ENCODE data around the gene GOLGA8O.
"Not testable (repeated sequence)": the region's sequence is repeated elsewhere in the genome, so short reads cannot be mapped to it uniquely, and the experiment has no call there.

GOLGA8O gene, protein sequence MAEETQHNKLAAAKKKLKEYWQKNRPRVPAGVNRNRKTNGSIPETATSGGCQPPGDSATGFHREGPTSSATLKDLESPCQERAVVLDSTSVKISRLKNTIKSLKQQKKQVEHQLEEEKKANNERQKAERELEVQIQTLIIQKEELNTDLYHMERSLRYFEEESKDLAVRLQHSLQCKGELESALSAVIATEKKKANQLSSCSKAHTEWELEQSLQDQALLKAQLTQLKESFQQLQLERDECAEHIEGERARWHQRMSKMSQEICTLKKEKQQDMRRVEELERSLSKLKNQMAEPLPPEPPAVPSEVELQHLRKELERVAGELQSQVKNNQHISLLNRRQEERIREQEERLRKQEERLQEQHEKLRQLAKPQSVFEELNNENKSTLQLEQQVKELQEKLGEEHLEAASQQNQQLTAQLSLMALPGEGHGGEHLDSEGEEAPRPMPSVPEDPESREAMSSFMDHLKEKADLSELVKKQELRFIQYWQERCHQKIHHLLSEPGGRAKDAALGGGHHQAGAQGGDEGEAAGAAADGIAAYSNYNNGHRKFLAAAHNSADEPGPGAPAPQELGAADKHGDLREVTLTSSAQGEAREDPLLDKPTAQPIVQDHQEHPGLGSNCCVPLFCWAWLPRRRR
- total RNA-seq = 0 to 0.27 (median 0.08) reads per million in 18 experiments

DNA sequence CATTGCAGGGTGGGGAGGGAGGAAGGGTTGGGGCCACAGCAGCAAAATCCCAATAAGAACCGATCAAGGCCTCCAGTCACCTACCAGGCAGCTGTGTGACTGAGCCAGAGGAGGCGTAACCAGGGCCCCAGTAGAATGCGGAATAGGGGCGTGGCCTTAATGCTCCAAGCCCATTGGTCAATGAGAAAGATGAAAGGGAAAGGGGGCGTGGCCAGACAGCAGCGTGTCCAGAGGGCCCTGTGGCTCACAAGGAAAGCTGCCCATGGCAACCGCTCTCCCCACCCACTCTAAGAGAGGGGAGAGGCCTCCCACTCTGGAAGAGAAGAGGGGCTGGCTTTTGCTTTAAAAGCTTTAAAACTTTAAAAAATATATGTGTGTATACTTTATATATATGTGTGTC lies at the start of gene GOLGA8O:
GOLGA8O (minus strand) TSS at position 101 of the 400 bp plus-strand sequence; CDS start at position 3, 98 bp downstream.
- not testable (repeated sequence) for DNase-seq

DNA sequence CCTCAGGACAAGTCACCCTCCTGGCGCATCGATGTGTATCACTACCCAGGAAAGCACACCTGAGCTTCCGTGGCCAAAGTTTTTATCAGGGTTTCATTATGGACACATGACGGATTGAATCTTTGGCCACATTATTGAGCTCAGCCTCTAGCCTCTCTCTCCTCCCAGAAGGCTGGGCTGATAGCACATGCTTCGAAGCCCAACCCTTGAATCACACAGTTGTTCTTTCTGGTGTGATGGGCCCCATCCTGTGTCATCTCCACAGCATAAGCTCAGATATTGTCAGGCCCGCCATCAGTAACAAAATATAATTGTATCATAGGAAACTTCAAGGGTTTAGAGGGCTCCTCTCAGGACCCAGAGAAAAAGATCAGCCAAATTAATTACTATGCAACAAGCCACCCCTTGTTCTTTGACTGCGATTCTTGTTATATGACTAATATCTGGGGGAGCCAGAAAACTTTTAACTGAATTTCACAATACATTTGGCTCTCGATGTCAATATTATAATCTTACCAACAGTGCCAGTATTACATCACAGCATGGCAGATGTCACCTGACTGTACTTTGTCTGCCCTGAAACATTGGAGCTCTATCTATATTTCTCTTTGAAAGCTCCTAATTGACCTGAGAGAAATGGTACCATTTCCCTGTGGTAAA lies 48.8 kb upstream of the GOLGA8O start:
- DNase-seq = not testable (repeated sequence)

DNA sequence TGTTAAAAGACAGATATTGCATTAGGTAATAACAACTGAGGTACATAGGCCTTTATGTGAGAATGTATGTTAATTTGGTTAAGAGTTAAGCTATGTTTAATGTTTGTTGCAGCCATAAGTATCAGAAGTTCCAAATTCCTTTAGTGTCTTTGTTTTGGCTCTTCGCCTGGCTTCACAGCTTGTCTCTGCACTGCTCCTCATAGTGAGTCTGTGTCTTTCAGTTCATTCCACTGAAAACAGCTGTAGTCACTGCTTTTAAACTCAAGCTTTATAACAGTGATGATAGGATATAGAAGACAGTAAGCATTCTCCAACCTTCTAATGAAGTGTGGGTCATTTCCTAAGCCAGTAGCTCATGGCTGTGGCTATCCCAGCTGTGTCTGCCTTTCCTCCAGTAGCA lies 47.5 kb upstream of the GOLGA8O start:
- DNase-seq = peak in 1 of 2 donors; percentile 0

DNA sequence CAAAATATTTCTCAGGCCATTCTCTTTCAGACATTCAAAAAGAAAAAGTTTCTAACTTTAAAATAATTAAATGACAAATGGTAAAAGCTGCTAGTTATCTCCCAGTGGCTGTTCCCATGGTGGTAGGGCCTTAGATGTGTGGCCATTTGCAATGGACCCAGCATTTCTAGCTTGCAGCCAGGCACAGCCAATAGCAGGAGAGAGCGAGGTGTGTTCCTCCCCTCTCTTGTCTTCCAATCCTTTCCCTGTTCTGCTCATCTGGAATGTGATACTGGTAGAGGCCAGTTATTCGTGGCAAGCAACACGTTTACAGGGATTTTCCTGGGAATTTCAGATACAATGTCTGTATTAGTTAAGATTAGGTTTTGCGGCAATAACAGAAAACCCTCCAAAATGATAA lies 37.3 kb upstream of the GOLGA8O start:
- not testable (repeated sequence) for DNase-seq

DNA sequence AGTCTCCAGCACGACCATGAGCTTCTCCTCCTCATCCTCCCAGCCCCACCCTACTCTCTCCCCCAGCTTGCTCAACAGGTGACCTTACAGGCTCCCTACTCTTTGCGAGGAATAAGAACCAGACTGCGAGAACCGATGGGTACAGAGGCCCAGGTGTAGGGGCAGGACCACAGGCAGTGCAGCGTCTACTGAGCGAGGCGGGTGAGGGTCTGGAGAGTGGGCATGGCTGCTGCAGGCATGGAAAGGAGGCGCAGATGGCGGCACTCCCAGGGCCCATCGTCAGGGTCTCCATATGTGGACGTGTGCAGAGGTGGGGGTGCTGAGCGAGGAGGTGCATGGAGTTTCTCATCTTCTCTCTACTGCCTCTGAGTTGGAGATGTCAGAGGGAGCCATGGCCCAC lies 31.0 kb upstream of the GOLGA8O start:
- not testable (repeated sequence) for DNase-seq

DNA sequence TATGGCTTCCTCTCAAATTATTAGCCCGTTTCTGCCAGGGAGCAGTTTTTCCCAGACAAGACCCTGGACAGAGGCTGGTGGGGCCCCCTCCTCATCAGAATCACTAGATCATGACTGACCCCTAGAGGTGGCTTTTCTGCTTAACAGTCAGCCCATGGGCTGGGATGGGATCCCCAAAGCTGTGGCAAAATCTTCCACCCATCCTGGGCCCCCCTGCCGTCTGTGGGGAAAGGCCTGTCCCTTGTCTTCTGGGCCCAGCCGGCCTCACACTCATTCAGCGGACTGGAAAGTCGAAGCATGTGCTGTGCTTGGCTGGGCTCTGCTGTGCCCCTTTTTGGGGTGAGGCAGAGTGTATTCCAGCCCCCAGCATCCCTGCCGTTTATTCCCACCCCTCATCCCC lies 27.9 kb upstream of the GOLGA8O start:
- not testable (repeated sequence) for DNase-seq

DNA sequence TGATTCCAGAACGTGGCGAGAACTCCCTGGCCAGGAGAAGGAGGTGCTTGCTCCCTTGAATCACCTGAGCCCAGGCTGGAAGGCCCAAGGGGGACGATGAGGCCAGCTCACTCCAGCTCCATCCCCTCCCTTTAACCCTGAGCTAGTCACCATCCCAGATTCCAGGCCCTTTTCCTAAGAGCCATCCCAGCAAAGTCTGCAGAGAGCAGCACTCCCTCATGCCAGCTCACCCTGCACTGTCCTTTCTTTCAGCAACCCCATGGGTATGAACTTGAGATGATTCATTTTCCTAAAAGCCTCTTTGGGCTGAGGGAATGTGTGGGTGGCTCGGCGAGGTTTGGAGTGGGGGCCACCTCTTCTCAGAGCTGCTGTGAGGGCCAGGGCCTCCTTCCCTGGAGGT lies 26.2 kb upstream of the GOLGA8O start:
- not testable (repeated sequence) for DNase-seq

DNA sequence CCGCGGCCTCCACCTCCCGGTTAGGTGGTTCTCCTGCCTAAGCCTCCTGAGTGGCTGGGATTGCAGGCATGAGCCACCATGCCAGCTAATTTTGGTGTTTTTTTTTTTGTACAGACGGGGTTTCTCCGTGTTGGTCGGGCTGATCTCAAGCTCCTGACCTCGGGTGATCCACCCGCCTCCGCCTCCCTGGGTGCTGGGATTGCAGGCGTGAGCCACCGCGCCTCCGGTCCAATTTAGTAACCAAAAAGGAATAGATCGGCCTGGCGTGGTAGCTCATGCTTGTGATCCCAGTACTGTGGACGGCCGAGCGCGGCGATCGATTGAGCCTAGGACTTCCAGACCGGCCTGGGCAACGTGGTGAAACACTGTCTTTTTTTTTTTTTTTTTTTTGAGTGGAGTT lies 12.6 kb upstream of the GOLGA8O start:
- not testable (repeated sequence) for DNase-seq

DNA sequence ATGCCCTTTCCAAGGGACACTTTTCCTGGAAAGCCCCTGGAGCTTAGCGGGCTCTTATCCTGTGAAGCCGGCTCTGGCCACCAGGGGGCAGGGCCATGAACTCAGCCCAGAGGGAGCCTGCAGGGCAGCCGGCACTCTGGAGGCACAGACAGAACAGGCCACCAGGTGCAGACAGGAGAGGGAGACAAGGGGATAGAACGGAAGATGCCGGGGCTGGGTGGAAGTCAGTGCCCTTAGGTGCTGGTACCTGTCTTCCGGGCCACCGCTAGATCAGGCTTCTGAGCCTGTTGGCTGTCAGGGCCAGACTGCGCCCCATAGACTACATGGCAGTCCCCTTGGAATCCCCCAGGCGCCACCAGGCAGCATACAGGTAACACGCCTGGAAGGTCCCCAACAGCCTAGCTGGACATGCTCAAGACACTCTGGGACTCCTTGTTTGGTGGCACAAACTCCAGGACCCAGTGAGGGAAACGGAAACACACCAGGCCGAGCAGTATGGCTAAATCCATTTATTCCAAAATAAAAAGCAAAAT lies 14.9 kb downstream of the GOLGA8O start:
- not testable (repeated sequence) for DNase-seq

DNA sequence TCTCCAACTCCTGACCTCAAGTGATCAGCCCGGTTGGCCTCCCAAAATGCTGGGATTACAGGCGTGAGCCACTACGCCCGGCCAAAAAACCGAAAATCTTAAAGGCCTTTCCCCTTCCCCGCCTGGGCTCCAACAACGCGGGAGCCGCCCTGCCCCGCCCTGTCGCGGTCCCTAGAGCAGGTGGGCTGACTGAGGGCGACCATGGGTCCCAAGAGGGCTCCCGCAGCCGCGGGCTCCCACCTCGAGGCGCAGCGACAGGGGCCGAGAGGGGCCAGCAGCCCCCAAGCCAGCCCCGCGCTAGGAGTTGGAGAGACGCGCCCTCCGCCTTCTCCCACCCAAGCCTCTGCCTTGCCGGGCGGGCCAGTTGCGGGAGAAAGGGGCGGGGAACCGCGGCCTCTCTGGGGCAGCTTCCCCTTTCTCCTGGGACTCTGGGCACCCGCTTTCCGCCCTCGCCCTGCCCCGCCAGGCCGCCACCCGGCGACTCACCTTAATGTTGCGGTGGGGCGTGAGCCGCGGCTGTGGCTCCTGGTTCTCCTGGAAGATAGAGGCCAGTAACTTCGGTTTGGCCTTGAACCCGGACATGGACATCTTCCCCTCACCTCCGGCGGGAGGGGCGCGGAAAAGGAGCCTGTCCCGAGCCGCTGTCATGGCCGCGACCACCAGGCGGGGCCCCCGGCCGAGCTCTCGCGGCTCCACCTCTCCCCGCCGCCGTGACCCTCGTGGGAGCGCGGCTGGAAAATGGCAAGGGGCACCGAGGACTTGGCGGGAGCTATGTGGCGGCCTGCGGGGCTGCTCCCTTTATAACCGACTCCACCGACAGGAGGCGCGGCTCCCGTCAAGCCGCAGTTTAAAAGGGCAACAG lies 21.1 kb downstream of the GOLGA8O start:
- DNase-seq = not testable (repeated sequence)

DNA sequence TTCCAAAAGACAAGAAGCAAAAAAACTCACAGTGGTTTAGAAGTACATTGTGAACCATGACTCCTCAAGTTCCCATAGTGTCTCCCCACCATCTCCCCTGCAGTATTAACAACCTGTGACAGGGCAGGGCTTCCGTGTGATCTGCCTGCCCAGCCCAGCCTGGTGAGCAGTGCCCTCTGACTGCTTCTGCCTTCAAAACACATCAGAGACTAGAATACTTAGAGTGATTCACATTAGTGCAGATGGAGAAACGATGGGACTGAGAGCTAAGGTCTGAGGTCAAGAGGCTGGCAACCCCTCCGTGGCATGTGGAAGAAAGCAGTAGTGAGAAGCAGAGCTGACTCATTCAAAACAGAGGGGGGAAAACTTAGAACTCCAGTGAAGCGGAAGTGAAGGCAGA lies 27.8 kb downstream of the GOLGA8O start:
- not testable (repeated sequence) for DNase-seq

DNA sequence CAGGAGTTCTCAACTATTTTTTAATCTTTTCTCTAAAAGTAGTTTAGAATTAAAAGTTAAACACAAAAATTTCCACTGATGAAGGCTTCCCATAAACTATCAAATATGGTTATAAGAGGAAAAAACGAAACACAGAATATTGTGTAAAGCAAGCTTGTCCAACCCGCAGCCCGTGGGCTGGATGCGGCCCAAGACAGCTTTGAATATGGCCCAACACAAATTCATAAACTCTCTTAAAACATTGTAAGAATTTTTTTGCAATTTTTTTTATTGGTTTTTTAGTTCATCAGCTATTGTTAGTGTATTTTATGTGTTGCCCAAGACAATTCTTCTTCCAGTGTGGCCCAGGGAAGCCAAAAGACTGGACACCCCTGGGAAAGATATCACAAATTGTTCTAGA lies 28.9 kb downstream of the GOLGA8O start:
- peak; percentile 2 to 33 for DNase-seq

DNA sequence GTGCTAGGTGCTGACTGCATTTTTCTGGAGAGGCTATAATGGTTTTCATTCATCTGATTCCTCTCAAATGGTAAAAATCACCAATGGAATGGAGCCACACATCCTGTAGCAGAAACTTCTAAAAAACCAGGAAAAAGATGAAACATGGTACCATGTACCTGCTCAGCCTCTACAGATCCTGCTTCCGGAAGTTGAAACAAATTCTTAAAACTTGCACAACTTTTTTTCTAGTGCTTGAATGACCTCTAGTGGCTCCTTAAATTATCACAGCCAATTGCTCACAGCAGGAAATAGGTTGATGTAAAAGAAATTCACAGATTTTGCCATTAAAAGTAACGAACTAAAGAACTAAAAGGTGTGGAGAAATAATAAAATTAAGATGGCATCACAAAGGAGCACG lies 47.5 kb downstream of the GOLGA8O start:
- not testable (repeated sequence) for DNase-seq

DNA sequence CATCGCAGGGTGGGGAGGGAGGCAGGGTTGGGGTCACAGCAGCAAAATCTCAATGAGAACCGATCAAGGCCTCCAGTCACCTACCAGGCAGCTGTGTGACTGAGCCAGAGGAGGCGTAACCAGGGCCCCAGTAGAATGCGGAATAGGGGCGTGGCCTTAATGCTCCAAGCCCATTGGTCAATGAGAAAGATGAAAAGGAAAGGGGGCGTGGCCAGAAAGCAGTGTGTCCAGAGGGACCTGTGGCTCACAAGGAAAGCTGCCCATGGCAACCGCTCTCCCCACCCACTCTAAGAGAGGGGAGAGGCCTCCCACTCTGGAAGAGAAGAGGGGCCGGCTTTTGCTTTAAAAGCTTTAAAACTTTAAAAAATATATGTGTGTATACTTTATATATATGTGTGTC lies 52.2 kb downstream of the GOLGA8O start, which contains the start of gene GOLGA8K:
GOLGA8K (minus strand) TSS at position 101 of the 400 bp plus-strand sequence; CDS start at position 3, 98 bp downstream.
- DNase-seq = not testable (repeated sequence)

DNA sequence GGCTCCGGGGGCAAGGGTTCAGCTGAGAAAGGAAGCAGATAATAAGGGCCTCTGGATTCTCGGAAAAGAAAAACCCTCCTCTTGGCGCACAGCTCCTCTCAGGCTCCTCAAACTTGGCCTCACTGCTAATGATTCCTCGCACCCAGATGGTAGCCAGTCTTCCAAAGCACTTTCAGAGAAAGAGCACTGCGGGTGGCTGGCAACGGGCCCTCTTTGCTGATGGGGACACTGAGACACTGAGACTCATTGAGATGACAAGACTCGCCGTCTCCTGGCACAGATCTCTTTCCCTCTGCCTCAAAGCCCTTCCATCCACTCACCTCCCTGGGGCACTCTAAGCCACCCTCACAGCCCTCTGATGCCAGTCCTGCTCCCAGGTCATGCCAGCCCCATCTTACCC lies 58.9 kb downstream of the GOLGA8O start:
- not testable (repeated sequence) for DNase-seq

Measured in inflammatory macrophage (primary cell).